SU-DHL-6 (cell line): ENCODE results near the gene CCDC40.

Experiments used
- H2AFZ ChIP-seq: fragments of 200-600 bp; sonication (generic); 2 replicates; pipeline ENCODE4 v1.6.1; 2014; ENCODE audit warnings: low read depth, mild to moderate bottlenecking, moderate library complexity, mixed read lengths, antibody characterized with exemption, low read length; ENCODE audit not compliant: severe bottlenecking
- H3F3A ChIP-seq: fragments of 200-600 bp; shearing (Covaris generic); 2 replicates; pipeline ENCODE4 v1.6.0; 2016; ENCODE audit warnings: antibody characterized with exemption, mild to moderate bottlenecking; ENCODE audit not compliant: insufficient read depth
- H3K27ac ChIP-seq: fragments of 200-600 bp; sonication (generic); 2 replicates; pipeline ENCODE4 v1.5.1; 2016; ENCODE audit warnings: low read depth, mild to moderate bottlenecking, low read length, moderate library complexity, mixed read lengths
- H3K27me3 ChIP-seq: fragments of 200-600 bp; sonication (generic), shearing (Covaris generic); 2 replicates; pipeline ENCODE4 v1.6.0; 2014; ENCODE audit warnings: mild to moderate bottlenecking, low read length
- H3K36me3 ChIP-seq: fragments of 200-600 bp; sonication (generic); 2 replicates; pipeline ENCODE4 v1.6.1; 2014; ENCODE audit warnings: mild to moderate bottlenecking, low read length, mixed read lengths
- H3K4me2 ChIP-seq: fragments of 300-600, 200-600 bp; shearing (Covaris generic), sonication (generic); 2 replicates; pipeline ENCODE4 v1.6.0; 2014; ENCODE audit warnings: low read length, low read depth, mild to moderate bottlenecking; ENCODE audit not compliant: poor library complexity, severe bottlenecking
- H3K4me3 ChIP-seq: fragments of 200-600 bp; sonication (generic); 2 replicates; pipeline ENCODE4 v1.5.1; 2014; ENCODE audit warnings: antibody characterized with exemption, low read length, mild to moderate bottlenecking, mixed read lengths; ENCODE audit not compliant: insufficient read depth, poor library complexity, severe bottlenecking
- H3K79me2 ChIP-seq: fragments of 200-600 bp; sonication (generic); 2 replicates; pipeline ENCODE4 v1.6.1; 2014; ENCODE audit warnings: mild to moderate bottlenecking, low read length, moderate library complexity; ENCODE audit not compliant: insufficient read depth
- H3K9ac ChIP-seq: fragments of 200-600 bp; sonication (generic); 2 replicates; pipeline ENCODE4 v1.7.0; 2014; ENCODE audit warnings: mild to moderate bottlenecking, low read length
- H3K9me2 ChIP-seq: fragments of 200-600 bp; sonication (generic); replicated peaks from 2 replicates; pipeline ENCODE4 v1.6.1; 2014; ENCODE audit warnings: low read length; ENCODE audit not compliant: insufficient read depth
- H3K9me3 ChIP-seq: fragments of 200-600 bp; sonication (generic); 2 replicates; pipeline ENCODE4 v1.6.1; 2014; ENCODE audit warnings: low read length, mixed read lengths; ENCODE audit not compliant: insufficient read depth
- H4K20me1 ChIP-seq: fragments of 200-600 bp; sonication (generic); 2 replicates; pipeline ENCODE4 v1.6.1; 2014; ENCODE audit warnings: low read depth, mild to moderate bottlenecking, antibody characterized with exemption, low read length, moderate library complexity, mixed read lengths
- CTCF ChIP-seq: fragments of 200-600 bp; sonication (generic); IDR thresholded peaks from one replicate; pipeline ENCODE4 v1.5.1; 2017; ENCODE audit warnings: antibody characterized with exemption, mild to moderate bottlenecking, low read length, moderate library complexity; ENCODE audit not compliant: insufficient read depth, poor library complexity, severe bottlenecking
- EZH2phosphoT487 ChIP-seq: fragments of 200-600 bp; sonication (generic), shearing (Covaris generic); conservative IDR thresholded peaks from 2 replicates; pipeline ENCODE4 v1.6.1; 2018; ENCODE audit warnings: mild to moderate bottlenecking, antibody characterized with exemption, low read length, moderate library complexity, mixed read lengths

The CCDC40 gene

GRCh38 chr17:80035937-80036714 is at the start of gene CCDC40:
CCDC40 (plus strand) TSS chr17:80036642; CDS start chr17:80036663, 21 bp downstream.
- H3K27me3 ChIP-seq, result peaks cover 4% of the 10 kb centered on the region; the same call in 1 of the 2 replicates
- H3K4me2 ChIP-seq, result peak within 1 kb of the TSS; percentile 45
- peak within 1 kb of the TSS; percentile 18 for H2AFZ ChIP-seq
- H3K9ac ChIP-seq, result peak within 1 kb of the TSS; percentile 34; the same call in 1 of the 2 replicates
- peak within 1 kb of the TSS; percentile 36 for H3K4me3 ChIP-seq
- H3K9me2 ChIP-seq, result no peaks in the 10 kb centered on the region
- no peaks in the 10 kb centered on the region for H4K20me1 ChIP-seq
- no peaks in the 10 kb centered on the region for H3K79me2 ChIP-seq
- H3F3A ChIP-seq, result no peaks in the 10 kb centered on the region; the same call in 1 of the 2 replicates
- H3K27ac ChIP-seq, result no peak within 1 kb of the TSS
- no peaks in the 10 kb centered on the region for H3K9me3 ChIP-seq
- TF ChIP-seq EZH2phosphoT487, result no peak
- TF ChIP-seq CTCF, result no peak
- H3K36me3 ChIP-seq, result no peaks in the 10 kb centered on the region

- Histone ChIP-seq H3K9ac (no peak overlapping the region), H3K4me3 (no peak overlapping the region), H3K27ac (no peak overlapping the region), H2AFZ (no peak overlapping the region), H3K27me3 (no peaks in the 10 kb centered on the region), H3K36me3 (no peaks in the 10 kb centered on the region), H3F3A (no peaks in the 10 kb centered on the region), H4K20me1 (no peaks in the 10 kb centered on the region), H3K4me2 (no peak overlapping the region), H3K79me2 (no peaks in the 10 kb centered on the region), H3K9me2 (no peaks in the 10 kb centered on the region), H3K9me3 (no peaks in the 10 kb centered on the region)
- TF ChIP-seq CTCF (no peak), EZH2phosphoT487 (no peak)
These were observed 49.1 kb upstream of the CCDC40 start for GRCh38 chr17:79987187-79987934.

- Histone ChIP-seq H3K4me2 (no peak overlapping the region), H3F3A (no peaks in the 10 kb centered on the region), H3K27ac (no peak overlapping the region), H4K20me1 (no peaks in the 10 kb centered on the region), H3K36me3 (no peaks in the 10 kb centered on the region), H3K27me3 (no peaks in the 10 kb centered on the region), H3K4me3 (no peak overlapping the region), H3K9ac (no peak overlapping the region), H3K79me2 (no peaks in the 10 kb centered on the region), H2AFZ (no peak overlapping the region), H3K9me3 (no peaks in the 10 kb centered on the region), H3K9me2 (no peaks in the 10 kb centered on the region)
- TF ChIP-seq EZH2phosphoT487 (no peak), CTCF (no peak)
These were observed 48.6 kb upstream of the CCDC40 start for GRCh38 chr17:79987935-79988184.
